H1 (cell line): Measurements from ENCODE around the gene C1GALT1. TPM values are rescaled to one million over a fixed set of nuclear protein-coding genes. Genes with fewer than 3 reads are reported as not detected.

Experiments used
- CTCF ChIA-PET: fragments of 300-600 bp; sonication (Branson Sonifier 250); formaldehyde crosslinking; loops from one replicate; lab custom pipeline; 2021; ENCODE audit not compliant: partially characterized antibody; lab: Charles Lee
- POLR2A ChIA-PET: fragments of 300-600 bp; sonication (Branson Sonifier 250); formaldehyde crosslinking; loops from one replicate; lab custom pipeline; 2021; ENCODE audit warnings: inconsistent platforms; ENCODE audit not compliant: partially characterized antibody; lab: Charles Lee
- DNase-seq, 2 experiments: peaks; one replicate each; pipeline versions ENCODE4 v3.0.0 to v3.0.0-alpha.2; 2010 to 2022; ENCODE audit warnings: low spot score in 2 of 2, low read depth in 1 of 2, mixed read lengths in 1 of 2
- FAIRE-seq: peaks from 2 replicates; lab custom pipeline; 2011; peaks lifted over from hg19 to GRCh38; lab: Jason Lieb, UNC
- H2AFZ ChIP-seq: 2 replicates; pipeline ENCODE4 v1.8.1; 2012; ENCODE audit warnings: low read length, inconsistent platforms
- H2AK5ac ChIP-seq: 2 replicates; pipeline ENCODE4 v1.6.1; 2013; ENCODE audit warnings: low read depth, low read length
- H2BK120ac ChIP-seq: replicated peaks from 2 replicates; pipeline ENCODE3; 2013; ENCODE audit warnings: low read depth, low read length, inconsistent platforms
- H2BK12ac ChIP-seq: 2 replicates; pipeline ENCODE4 v1.6.1; 2013; ENCODE audit warnings: low read depth, low read length
- H2BK15ac ChIP-seq: 2 replicates; pipeline ENCODE4 v1.6.1; 2013; ENCODE audit warnings: low read length
- H2BK20ac ChIP-seq: 2 replicates; pipeline ENCODE4 v1.6.1; 2013; ENCODE audit warnings: low read length
- H2BK5ac ChIP-seq: 2 replicates; pipeline ENCODE4 v1.6.1; 2013; ENCODE audit warnings: low read depth, low read length
- H3K14ac ChIP-seq: 2 replicates; pipeline ENCODE4 v1.6.1; 2013; ENCODE audit warnings: inconsistent platforms; ENCODE audit not compliant: insufficient read length
- H3K18ac ChIP-seq: 2 replicates; pipeline ENCODE4 v1.6.1; 2013; ENCODE audit warnings: low read length; ENCODE audit errors: extremely low read depth
- H3K23ac ChIP-seq: 2 replicates; pipeline ENCODE4 v1.6.1; 2013; ENCODE audit warnings: inconsistent platforms; ENCODE audit not compliant: insufficient read length
- H3K23me2 ChIP-seq: 2 replicates; pipeline ENCODE4 v1.6.1; 2013; ENCODE audit warnings: low read depth, low read length
- H3K27ac ChIP-seq: 2 replicates; pipeline ENCODE4 v1.6.1; 2011; ENCODE audit warnings: low read depth, low read length, inconsistent platforms
- H3K27me3 ChIP-seq, 4 experiments: replicated peaks in 1 of 4; 1 replicate in 1 of 4; 2 replicates in 3 of 4; pipeline versions ENCODE4 v1.6.1 to v1.8.1; 2011 to 2013; ENCODE audit warnings: low read length in 3 of 4, mild to moderate bottlenecking in 3 of 4, inconsistent platforms in 2 of 4, mixed read lengths in 2 of 4, moderate library complexity in 1 of 4; ENCODE audit not compliant: control insufficient read depth in 3 of 4, insufficient read depth in 3 of 4; ENCODE audit errors: extremely low read depth in 1 of 4
- H3K36me3 ChIP-seq, 4 experiments: 2 replicates each; pipeline versions ENCODE4 v1.6.1 to v1.8.1; 2011 to 2013; ENCODE audit warnings: mild to moderate bottlenecking in 4 of 4, low read length in 3 of 4, moderate library complexity in 2 of 4, control low read depth in 1 of 4, inconsistent platforms in 1 of 4; ENCODE audit not compliant: insufficient read depth in 4 of 4, control insufficient read depth in 2 of 4
- H3K4ac ChIP-seq: replicated peaks from 2 replicates; pipeline ENCODE3; 2013; ENCODE audit warnings: low read length, low read depth, mixed read lengths, inconsistent platforms; ENCODE audit not compliant: insufficient read length
- H3K4me1 ChIP-seq, 4 experiments: replicated peaks in 1 of 4; 1 replicate in 1 of 4; 2 replicates in 3 of 4; pipeline versions ENCODE4 v1.6.1 to v1.8.1; 2011 to 2013; ENCODE audit warnings: low read length in 3 of 4, inconsistent platforms in 2 of 4, mixed read lengths in 1 of 4; ENCODE audit not compliant: insufficient read depth in 4 of 4, control insufficient read depth in 3 of 4
- H3K4me2 ChIP-seq, 2 experiments: 2 replicates each; pipeline versions ENCODE4 v1.6.1 to v1.8.1; 2011 to 2013; ENCODE audit warnings: low read depth in 2 of 2, low read length in 2 of 2, control low read depth in 1 of 2, inconsistent platforms in 1 of 2, mild to moderate bottlenecking in 1 of 2; ENCODE audit not compliant: insufficient read depth in 1 of 2
- H3K4me3 ChIP-seq, 4 experiments: fragments of 200-600, 300-600 bp in 1 of 4; sonication (generic), shearing (Covaris generic), sonication (Bioruptor Twin) in 1 of 4; 2 replicates each; pipeline versions ENCODE4 v1.5.1 to v1.8.1; 2011 to 2016; ENCODE audit warnings: low read length in 4 of 4, low read depth in 3 of 4, control low read depth in 2 of 4, inconsistent platforms in 2 of 4, mild to moderate bottlenecking in 2 of 4, mixed read lengths in 1 of 4, moderate library complexity in 1 of 4; ENCODE audit not compliant: insufficient read depth in 2 of 4; ENCODE audit errors: extremely low read depth in 1 of 4
- H3K56ac ChIP-seq: replicated peaks from 2 replicates; pipeline ENCODE3; 2013; ENCODE audit warnings: low read depth, mild to moderate bottlenecking, mixed read lengths, low read length, inconsistent platforms; ENCODE audit not compliant: insufficient read length
- H3K79me1 ChIP-seq: 2 replicates; pipeline ENCODE4 v1.6.1; 2013; ENCODE audit warnings: low read depth, low read length, control low read depth
- H3K79me2 ChIP-seq, 2 experiments: 2 replicates each; pipeline versions ENCODE4 v1.6.1 to v1.8.1; 2012 to 2013; ENCODE audit warnings: low read length in 2 of 2, mild to moderate bottlenecking in 2 of 2, inconsistent platforms in 1 of 2; ENCODE audit not compliant: insufficient read depth in 2 of 2, control insufficient read depth in 1 of 2
- H3K9ac ChIP-seq, 4 experiments: replicated peaks in 1 of 4; 1 replicate in 1 of 4; 2 replicates in 3 of 4; pipeline versions ENCODE4 v1.6.1 to v1.8.1; 2011 to 2013; ENCODE audit warnings: low read depth in 3 of 4, low read length in 3 of 4, control low read depth in 2 of 4, mild to moderate bottlenecking in 2 of 4, moderate library complexity in 2 of 4, inconsistent platforms in 1 of 4; ENCODE audit errors: extremely low read depth in 1 of 4
- H3K9me3 ChIP-seq, 2 experiments: 2 replicates each; pipeline versions ENCODE4 v1.6.1 to v1.8.1; 2012 to 2013; ENCODE audit warnings: mild to moderate bottlenecking in 2 of 2, moderate library complexity in 2 of 2, control low read depth in 1 of 2, inconsistent platforms in 1 of 2, low read depth in 1 of 2, low read length in 1 of 2, mixed read lengths in 1 of 2; ENCODE audit not compliant: insufficient read depth in 2 of 2
- H4K20me1 ChIP-seq, 2 experiments: replicated peaks in 1 of 2; 2 replicates each; pipeline versions ENCODE3 to v1.8.1; 2011 to 2013; ENCODE audit warnings: inconsistent platforms in 2 of 2, low read length in 2 of 2, mild to moderate bottlenecking in 1 of 2; ENCODE audit not compliant: insufficient read depth in 2 of 2, control insufficient read depth in 1 of 2
- H4K5ac ChIP-seq: 2 replicates; pipeline ENCODE4 v1.6.1; 2013; ENCODE audit warnings: low read length, low read depth, mixed read lengths, inconsistent platforms; ENCODE audit not compliant: insufficient read length
- H4K8ac ChIP-seq: 2 replicates; pipeline ENCODE4 v1.8.0; 2013; ENCODE audit warnings: mild to moderate bottlenecking, moderate library complexity, low read length, inconsistent platforms; ENCODE audit not compliant: insufficient read depth; ENCODE audit errors: extremely low read depth
- H4K91ac ChIP-seq: replicated peaks from 2 replicates; pipeline ENCODE3; 2013; ENCODE audit warnings: low read length, mixed read lengths, inconsistent platforms; ENCODE audit not compliant: insufficient read length
- BACH1 ChIP-seq: IDR thresholded peaks from 2 replicates; pipeline ENCODE4 v1.6.1; 2012; ENCODE audit warnings: low read length, improper control_type of control experiment
- KDM5A ChIP-seq: fragments of 200-600 bp; IDR thresholded peaks from 2 replicates; pipeline ENCODE4 v1.7.1; 2012; ENCODE audit warnings: mild to moderate bottlenecking, low read length, inconsistent platforms, mixed read lengths
- SP2 ChIP-seq: IDR thresholded peaks from 2 replicates; pipeline ENCODE4 v1.6.1; 2012; ENCODE audit warnings: mild to moderate bottlenecking, low read length, inconsistent platforms
- TAF1 ChIP-seq: IDR thresholded peaks from 2 replicates; pipeline ENCODE4 v1.6.1; 2011; ENCODE audit warnings: mild to moderate bottlenecking, low read depth, low read length
- TEAD4 ChIP-seq: IDR thresholded peaks from 2 replicates; pipeline ENCODE4 v1.6.1; 2012; ENCODE audit warnings: low read depth, low read length, inconsistent platforms, mixed read lengths
- WGBS, 2 experiments: shearing (Covaris generic) in 1 of 2; methylation state at CpG; one replicate each; pipeline versions ENCODE4 v1.1.6 to v1.1.7; 2013 to 2015; ENCODE audit warnings: low lambda C conversion rate in 2 of 2, mixed read lengths in 2 of 2, inconsistent platforms in 1 of 2, low coverage in 1 of 2, missing lambda C conversion rate in 1 of 2; ENCODE audit not compliant: insufficient replicate concordance in 2 of 2, insufficient coverage in 1 of 2, insufficient read length in 1 of 2; ENCODE audit errors: extremely low coverage in 1 of 2, missing lambda C conversion rate in 1 of 2; 5-methylcytosine and 5-hydroxymethylcytosine counted together
- polyA plus RNA-seq, 7 experiments: library from polyadenylated mRNA; depleted of rRNA in 3 of 7; stranded (reverse) in 5 of 7; unstranded in 2 of 7; fragments of >200 nt in 5 of 7; fragments of 200-250 nt in 2 of 7; gene quantifications; 1 replicate in 5 of 7; 2 replicates in 1 of 7; 4 replicates in 1 of 7; pipeline versions ENCODE4 v1.2.1 to v1.2.3, GENCODE V29; 2011 to 2013; ENCODE audit warnings: missing spikeins in 2 of 7, mixed read lengths in 2 of 7
- total RNA-seq: library from RNA; stranded (reverse); fragmentation: NEBNext Ultra II Directional; extraction: Animal tissue kit (Norgen Biotek cat#: 25700); gene quantifications from 2 replicates; pipeline ENCODE4 v1.2.1, GENCODE V29; 2021

C1GALT1 gene
- total and polyA plus RNA-seq, 2 of the 8 experiments (the other 6 are each of a cell fraction or from before 2014, with no cell fraction given) = 18.7 to 94.2 TPM

DNA sequence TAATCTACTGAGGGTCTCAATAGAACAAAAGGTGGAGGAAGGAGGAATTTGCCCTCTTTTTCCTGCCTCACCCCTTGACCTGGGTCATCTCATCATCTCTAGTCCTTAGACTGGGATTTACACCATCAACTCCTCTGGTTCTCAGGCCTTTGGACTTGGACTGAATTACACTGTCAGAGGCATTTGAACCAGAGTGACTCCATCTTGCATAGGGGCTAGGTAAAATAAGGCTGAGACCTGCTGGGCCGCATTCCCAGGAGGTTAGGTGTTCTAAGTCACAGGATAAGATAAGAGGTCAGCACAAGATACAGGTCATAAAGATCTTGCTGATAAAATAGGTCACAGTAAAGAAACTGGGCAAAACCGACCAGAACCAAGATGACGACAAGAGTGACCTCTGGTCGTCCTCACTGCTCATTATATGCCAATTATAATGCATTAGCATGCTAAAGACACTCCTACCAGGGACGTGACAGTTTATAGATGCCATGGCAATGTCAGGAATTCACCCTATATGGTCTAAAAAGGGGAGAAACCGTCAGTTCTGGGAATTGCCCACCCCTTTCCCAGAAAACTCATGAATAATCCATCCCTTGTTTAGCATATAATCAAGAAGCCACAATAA is 84.0 kb downstream of the C1GALT1 start:
- Histone ChIP-seq H2BK5ac (no peak overlapping the region), H3K18ac (no peak overlapping the region), H2AK5ac (no peak overlapping the region), H3K9me3 (no peaks in the 10 kb centered on the region), H3K79me2 (no peaks in the 10 kb centered on the region), H4K8ac (no peak overlapping the region), H3K4me2 (no peak overlapping the region), H3K36me3 (no peaks in the 10 kb centered on the region), H3K23ac (no peak overlapping the region), H3K27ac (no peak overlapping the region), H4K91ac (no peak overlapping the region), H4K5ac (no peak overlapping the region), H3K9ac (no peak overlapping the region), H2BK20ac (no peak overlapping the region), H3K23me2 (no peaks in the 10 kb centered on the region), H3K56ac (no peak overlapping the region)
- no peak for DNase-seq
- CTCF ChIA-PET = interaction anchor here (1.1 to 1.6 kb wide), 2 partner anchors 15 to 163 kb away, joined by 3 to 6 read pairs; no protein-coding TSS in a partner anchor
- POLR2A ChIA-PET = no interaction called here
- TF ChIP-seq KDM5A (no peak), TAF1 (no peak), BACH1 (no peak), SP2 (no peak), TEAD4 (no peak)
- TF ChIP-seq, all 59 proteins: peak for 0
- FAIRE-seq = no peak
- Histone ChIP-seq H3K79me1 (no peaks in the 10 kb centered on the region), H3K4me1 (peaks cover 0 to 3% (median 0%) of the 10 kb centered on the region in 4 experiments; a peak in 1 of 7 replicates), H3K4ac (no peak overlapping the region), H2AFZ (no peak overlapping the region), H2BK120ac (no peak overlapping the region), H3K14ac (no peak overlapping the region), H3K27me3 (no peaks in the 10 kb centered on the region), H4K20me1 (no peaks in the 10 kb centered on the region), H2BK12ac (no peak overlapping the region), H3K4me3 (no peak overlapping the region), H2BK15ac (no peak overlapping the region)
- WGBS, 2 experiments = 95% methylated on average over 6 of the region's 6 CpGs; no CpG with 5 or more reads in 1 of the 2 experiments
